ENCODE results near the gene CD8B.

Gene CD8B

DNA sequence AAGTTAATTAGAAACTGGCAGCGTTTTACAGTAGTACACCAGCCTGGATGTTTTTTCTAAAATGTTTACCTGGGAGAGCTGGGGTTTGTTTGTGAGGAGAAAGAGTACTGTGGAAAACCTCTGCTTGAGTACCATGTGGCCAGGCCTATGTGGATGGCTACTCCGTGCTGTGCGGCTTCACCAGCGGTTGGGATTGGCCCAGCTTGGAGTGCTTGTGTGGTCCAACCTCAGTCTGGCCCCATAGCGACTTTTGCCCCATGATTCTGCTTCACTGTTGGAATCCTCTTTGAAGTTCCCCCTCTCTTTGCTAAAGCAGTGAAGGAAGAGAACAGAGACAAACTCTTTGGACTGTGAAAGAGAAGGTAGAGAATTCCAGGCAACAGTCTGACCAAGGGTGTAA, 86.8 kb downstream of the CD8B start:
- no peak for DNase-seq (ENCODE audit: low read depth)

DNA sequence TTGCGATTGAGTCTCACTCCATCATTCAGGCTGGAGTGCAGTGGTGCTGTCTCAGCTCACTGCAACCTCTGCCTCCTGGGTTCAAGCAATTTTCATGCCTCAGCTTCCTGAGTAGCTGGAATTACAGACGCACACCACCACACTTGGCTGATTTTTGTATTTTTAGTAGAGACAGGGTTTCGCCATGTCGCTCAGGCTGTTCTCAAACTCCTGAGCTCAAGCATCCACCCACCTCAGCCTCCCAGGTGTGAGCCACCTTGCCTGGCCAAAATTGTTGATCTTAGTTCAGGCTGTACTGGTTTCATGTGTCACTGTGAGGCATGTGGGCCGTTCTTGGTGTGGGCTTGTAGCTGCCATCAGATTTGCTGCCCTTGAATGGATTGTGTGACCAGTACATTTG, 89.1 kb downstream of the CD8B start:
- DNase-seq (ENCODE audit: low read depth), result no peak

DNA sequence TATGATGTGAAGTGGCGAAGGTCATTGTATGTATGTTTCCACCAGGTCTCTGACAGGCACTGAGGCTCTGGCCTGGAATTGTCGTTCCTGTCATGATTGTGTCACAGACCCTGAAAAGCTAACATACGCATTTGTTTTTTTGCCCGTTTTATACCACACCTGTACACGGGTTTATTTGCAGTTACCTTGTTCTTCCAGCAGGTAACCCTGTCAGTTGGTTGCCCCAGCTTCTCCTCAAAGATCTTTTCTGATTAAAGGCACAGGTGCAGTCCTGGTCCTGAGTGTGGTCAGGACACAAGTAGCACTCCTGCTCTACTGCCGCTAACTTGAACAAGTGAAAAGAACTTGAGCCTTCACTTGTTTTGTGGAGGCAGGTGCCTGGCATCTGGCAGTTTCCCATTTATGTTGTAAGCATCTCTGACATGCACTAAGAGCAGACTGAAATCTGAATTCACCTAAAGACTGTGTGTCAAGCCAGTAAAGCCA, 90.8 kb downstream of the CD8B start:
- no peak for DNase-seq (ENCODE audit: low read depth)

DNA sequence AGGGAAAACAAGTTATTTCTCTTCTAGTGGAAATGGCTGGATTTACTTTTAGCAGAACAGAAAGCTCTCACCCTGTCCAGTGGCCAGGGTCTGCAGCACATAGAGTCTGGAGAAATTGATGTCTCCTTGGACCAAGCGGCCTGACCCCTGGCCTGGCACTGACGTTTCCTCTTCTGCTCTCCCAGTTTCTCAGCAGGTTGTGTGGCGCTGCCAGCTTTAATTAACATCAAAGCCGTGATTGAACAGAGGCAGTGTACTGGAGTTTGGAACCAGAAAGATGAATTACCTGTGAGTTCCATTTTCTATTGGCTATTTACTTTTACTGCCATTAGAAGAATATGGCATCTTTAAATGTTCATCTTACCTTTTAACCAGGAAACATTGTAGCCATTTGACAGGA, 91.8 kb downstream of the CD8B start:
- no peak for DNase-seq (ENCODE audit: low read depth)

DNA sequence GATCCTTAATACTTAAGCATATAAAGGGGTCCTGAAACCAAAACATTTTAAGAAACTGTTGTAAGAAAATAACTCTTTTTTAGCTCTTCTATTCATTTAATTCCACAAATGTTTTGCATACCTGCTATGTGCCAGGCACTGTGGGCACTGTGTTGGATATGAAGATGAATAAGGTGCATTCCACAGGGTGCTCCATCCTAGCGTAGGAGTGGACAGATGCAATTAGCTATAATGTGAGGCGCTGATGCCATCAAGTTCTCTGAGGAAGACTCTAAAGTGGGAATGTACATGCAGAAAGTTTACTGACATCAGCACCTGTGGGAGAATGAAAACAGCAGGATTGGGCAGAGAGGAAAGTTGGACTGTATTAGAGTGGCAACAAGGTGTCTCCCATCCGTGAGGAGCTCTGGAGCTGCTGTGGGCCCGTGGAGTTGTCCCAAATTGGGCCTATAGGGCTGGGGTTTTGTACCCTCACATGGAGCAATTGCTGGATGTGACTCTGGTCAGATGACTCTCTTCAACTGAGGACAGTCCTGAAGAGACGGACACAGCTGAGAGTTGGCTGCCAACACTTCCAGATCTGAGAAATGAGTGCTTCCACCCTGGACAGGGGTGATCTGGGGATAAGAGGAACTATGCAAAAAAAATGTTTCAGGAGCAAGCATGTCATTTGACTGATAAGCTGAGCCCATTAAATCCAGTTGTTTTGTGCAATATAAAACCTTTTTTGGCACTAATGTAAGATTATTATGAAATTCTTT, 93.3 kb downstream of the CD8B start:
- no peak for DNase-seq (ENCODE audit: low read depth)

Measured in ELR (cell line).